ENCODE measurements around the gene STK39.
"Not testable (repeated sequence)": the region's sequence is repeated elsewhere in the genome, so short reads cannot be mapped to it uniquely, and the experiment has no call there.

The STK39 gene

GRCh38 chr2:168135121-168135520, 112.3 kb downstream of the STK39 start:
- no peak for DNase-seq (ENCODE audit: low spot score)

DNA sequence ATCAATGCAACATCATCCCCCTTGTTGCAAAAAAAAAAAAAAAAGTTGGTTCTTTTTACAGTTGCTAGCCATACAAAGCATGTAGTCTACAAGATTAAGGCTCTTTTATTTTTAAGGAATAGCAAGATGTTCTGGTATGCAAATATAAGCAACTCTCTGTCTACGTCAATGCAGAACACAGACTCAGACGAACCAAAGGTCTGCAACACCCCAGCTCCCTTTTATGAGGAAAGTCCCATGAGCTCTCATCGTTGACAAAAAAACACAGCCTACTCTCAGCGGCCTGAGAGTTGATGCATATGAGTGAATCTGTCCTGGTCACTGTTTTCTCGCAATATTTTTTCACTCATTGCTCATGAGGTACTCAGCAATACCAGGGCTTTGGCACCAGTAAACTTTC, 112.9 kb downstream of the STK39 start:
- DNase-seq (ENCODE audit: low spot score) = no peak

DNA sequence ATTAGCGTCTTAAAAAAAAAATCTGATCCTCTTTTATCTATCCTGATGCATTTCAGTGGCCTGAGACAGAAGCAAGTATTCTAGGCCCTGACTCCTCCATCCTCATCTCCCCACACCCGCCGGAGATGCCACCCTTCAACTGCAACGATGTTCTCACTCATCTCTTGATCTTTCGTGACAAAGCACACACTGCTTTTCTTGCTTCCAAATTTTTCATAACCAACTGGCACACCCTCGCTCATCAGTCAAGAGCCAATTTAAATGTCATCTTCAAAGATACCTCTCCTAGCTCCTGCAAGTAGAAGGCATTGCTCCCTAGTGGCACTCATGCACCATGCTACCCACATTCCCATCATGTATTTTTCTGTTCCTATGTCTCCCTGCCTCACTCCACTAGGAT, 115.0 kb downstream of the STK39 start:
- no peak for DNase-seq (ENCODE audit: low spot score)

DNA sequence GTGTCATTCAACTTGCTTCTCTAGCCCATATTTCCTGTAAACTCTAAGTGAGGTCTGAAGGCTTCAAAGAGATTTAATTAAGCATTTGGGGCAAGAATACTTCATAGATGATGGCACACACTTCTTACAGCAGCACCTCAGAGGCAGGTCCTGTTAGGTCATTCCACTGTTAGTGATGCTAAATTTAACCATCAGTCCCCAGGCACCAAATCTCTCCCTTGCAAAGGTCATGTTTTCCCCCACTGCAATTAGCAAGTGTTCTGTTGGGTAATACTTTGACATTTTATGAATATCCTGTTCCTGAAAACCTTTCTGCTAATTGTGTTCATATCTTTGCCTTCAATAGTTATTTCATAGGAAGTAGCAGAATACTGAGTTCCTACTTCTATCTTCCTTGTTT, 117.0 kb downstream of the STK39 start:
- no peak for DNase-seq (ENCODE audit: low spot score)

DNA sequence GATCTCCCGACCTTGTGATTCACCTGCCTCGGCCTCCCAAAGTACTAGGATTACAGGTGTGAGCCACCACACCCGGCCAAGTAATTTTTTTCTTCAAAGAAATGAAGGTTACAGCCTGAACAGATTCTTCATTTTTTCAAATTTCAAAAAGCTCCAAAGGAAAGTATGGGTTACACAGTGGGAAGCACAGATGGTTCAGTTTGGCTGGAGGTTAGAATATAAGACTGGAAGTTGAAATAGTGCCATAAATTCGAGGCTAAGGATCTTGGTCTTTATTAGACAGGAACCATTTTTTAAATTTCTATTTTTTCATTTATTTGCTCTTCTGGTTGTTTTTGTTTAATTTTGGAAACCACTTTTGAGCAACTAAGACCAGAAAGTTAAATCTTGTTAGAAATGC, 120.0 kb downstream of the STK39 start:
- DNase-seq (ENCODE audit: low spot score) = no peak

GRCh38 chr2:168122210-168122609, 125.2 kb downstream of the STK39 start:
- not testable (repeated sequence) for DNase-seq (ENCODE audit: low spot score)

DNA sequence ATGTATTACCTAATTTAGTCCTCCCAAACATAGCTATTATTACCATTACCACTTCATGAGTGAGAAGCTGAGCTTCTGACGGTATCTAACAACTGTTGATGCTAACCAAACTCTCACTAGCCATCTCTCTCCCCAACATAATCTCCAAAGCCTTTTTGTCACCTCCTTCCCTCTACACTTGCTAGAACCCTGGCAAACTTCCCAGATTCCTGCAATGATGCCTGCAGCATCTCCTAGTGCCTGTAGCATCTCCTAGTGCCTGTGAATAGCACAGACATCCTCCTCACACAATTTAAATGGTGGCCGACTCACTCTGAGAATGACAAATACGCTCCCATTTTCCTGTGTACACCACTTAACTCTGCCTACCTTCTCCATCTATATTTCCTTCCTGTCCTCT, 126.7 kb downstream of the STK39 start:
- no peak for DNase-seq (ENCODE audit: low spot score)

DNA sequence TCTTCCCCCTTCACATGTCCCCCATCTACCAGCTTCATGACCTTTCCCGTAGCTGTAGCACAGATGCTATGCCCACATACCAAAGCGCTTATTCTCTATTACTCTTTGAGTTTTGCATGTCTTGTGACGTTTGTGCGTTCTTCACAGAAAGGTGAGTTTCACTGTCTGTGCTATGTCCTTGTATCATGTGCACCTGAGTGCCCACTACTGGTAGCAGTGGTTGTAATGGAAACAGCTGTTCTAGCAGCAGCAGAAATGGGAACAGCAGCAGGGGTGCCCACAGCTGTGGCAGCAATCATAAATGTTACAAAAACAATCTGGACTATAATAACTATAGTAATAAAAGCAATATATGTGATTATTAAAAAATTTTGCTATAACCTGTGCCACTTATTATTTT, 127.1 kb downstream of the STK39 start:
- DNase-seq (ENCODE audit: low spot score) = no peak

DNA sequence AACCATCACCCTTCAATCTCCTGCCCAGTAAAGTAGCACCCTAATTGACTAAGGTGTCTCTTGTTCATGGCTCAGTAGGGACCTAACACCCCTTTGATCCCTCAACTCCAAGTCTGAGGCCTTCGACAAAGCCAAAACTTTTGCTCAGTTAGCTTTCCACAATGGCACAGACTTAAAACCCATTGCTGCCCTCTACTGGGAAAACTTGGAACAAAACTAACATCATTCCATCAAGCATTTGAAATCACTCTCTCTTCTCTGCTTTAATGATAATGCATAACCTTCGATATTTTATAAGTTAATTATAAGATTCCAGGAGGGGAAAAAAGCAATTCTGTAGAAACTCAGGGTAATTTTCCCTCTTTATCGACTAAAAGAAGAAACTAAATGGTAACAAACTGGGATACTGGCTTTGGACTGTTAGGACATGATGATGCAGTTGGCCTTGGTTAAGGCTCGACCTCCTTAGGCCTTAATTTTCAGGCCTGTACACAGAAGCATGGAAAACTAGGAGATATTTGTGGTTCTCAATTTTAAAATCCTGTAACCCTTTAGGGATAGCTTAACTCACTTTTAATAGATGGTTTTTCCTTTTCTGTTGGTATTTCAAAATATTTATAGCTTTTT, 127.8 kb downstream of the STK39 start:
- peak; percentile 27 for DNase-seq (ENCODE audit: low spot score)

- DNase-seq (ENCODE audit: low spot score) = peak; percentile 32
These were observed 128.5 kb downstream of the STK39 start for GRCh38 chr2:168118733-168119514.

DNA sequence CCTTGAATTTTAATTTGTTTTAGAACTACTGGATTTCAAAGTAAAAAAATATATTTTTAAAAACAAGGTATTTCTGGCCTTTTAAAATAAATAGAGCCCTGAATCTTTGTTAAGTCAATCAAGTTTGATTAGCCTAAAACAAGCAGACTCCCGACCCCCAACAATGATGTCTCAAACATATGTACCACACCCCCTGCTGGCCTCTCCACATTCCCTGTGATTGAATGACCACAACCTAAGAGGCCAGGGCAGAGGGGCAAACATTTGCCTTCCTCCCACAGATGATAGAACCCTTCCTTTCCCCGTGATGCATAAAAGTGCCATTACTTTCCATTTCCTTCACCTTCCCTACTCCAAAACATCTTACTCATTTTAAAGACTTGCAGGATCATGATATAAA, 130.9 kb downstream of the STK39 start:
- peak; percentile 42 for DNase-seq (ENCODE audit: low spot score)

- no peak for DNase-seq (ENCODE audit: low spot score)
These were observed 132.8 kb downstream of the STK39 start for GRCh38 chr2:168114619-168115018.

DNA sequence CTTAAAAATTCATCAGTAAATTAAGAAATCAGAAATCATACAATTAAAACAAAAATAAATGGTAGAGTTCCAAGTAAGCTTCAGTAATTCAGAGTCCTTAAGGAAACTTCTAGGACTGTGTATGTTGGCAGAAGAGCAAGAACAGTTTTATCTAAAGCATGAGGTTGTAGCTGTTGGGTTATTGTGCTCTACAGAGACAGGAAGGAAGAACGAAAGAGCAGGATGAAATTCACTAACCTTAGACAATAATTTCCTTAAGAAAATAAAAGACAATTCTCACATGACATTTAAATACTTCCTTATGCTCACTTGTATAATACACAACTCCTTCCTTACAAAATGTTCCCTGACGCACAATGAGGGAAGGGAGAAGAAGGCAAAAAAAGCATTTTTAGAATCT, 133.4 kb downstream of the STK39 start:
- DNase-seq (ENCODE audit: low spot score) = no peak

- DNase-seq (ENCODE audit: low spot score) = no peak
These were observed 140.1 kb downstream of the STK39 start for GRCh38 chr2:168107322-168107721.

DNA sequence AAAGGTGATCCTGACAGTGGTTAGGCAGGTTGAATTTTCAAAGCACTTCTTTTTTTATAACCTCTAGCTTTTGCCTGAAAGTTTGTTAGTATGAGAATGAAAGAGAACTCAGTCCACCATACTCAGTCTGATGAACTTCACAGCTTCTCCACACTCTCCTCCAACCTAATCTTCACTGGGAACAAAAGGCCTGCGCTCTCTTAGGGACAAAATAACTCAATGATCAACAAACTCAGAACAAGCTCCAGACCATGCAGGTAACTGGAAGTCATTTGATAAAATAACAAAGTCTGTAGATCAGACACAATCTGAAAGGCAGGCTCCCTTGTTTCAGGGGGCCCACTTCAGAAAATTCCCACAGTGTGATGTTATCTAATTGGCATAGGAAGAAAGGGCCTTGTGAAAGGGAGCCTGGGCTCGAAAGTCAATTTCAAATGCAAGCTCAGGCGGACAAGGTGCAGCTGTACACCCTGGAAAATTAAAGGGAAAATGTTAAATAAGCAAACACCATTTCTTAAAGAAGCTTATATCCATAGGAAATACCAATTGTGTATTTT, 142.2 kb downstream of the STK39 start:
- DNase-seq (ENCODE audit: low spot score) = no peak

DNA sequence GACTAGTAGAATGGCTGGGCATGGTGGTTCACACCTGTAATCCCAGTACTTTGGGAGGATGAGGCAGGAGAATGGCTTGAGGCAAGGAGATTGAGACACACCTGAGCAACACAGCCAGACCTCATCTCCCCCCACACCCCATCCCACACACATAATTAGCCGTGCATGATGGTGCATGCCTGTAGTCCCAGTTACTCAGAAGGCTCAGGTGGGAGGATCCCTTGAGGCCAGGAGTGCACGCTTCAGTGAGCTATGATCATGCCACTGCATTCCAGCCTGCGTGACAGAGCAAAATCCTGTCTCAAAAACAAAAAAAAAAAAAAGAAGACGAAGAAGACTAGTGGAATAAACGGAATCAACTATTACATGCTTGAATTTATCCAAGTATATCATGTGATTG, 150.0 kb downstream of the STK39 start:
- DNase-seq (ENCODE audit: low spot score) = no peak

DNA sequence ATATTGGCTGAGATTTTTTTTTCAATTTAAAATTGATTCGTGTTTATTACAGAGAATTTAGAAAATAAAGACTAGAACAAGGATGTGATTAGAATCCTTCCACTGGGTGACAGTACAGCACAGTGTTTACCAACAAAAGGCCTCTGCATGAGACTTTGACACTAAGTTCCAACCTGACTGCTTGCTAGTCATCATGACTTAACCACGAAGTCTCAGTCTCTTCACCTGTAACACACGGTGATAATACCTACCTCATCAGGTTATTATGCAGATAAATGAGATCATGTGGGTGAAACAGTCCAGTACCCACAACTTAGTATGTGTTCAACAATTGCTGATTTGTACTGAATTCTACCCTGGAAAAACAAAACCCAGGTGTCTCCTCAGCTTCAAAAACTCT, 151.2 kb downstream of the STK39 start:
- DNase-seq (ENCODE audit: low spot score) = no peak

DNA sequence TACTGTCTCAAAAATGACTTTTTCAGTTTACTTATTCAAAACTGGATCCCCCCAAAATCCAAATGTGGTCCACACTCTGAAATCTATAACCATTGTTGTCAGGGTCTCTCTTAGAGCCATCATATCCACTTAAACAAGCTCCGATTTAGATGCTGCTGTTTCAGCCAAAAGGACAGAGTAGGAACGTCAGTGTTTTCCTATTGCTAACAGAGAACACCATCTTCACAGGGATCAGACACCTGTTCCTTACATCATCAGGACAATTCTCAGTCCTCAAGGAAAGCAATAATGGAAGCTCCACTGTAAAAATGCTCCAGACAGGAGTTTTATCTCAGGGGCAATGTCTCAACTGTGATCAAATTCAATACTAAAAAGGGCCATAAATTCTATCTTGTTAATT, 155.4 kb downstream of the STK39 start:
- no peak for DNase-seq (ENCODE audit: low spot score)

DNA sequence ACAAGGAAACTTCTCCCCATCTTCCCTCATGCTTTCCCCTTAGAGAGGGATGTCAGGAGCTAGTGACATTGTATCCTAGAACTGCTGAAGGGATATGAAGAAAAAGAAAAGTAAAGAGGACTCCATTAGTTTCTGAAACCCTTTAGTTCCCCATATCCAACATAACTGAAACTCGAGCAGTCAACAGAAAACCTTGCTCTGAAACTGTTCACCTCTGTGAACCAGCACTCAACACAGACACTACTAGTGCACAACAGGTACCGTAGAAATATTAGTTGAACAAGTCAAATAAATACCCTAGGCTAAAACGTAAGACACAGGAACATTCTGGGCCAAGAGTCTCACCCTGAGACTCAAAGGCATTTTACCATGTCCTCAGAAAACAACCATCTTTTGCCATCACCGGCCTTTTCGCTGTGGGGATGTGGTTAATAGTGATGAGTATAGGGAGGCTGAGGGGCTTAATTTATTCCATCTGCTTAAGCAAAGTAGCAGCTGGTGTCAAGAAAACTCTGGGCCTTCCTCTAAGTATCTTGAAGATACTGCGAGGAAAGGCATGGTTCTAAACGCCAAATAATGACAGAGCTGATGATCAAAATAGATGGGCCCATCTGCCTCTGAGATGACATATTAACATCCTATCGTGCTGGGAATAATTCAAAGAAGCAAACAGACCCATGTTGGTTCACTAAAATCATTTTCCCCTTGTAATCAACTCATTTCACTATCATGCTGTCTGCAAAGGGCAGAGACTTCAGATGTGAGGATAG, 156.8 kb downstream of the STK39 start:
- no peak for DNase-seq (ENCODE audit: low spot score)

DNA sequence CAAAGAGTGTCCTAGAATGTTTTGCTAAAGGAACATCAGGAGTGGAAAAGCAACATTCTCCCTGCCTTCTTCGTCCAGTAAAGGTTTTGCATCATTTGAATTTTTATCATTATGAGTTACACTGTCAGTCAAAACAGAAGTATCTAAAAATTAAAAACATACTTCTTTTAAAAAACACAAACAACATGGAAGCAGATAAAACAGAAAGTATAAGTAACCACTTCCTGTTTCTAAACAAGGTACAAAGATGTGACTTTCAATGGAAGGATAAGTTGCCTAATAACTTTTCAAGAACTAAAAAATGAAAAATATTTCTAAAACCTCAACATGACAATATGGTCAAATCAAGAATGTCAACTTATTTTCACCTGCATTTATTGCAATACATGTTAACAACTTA, 158.2 kb downstream of the STK39 start:
- no peak for DNase-seq (ENCODE audit: low spot score)

- no peak for DNase-seq (ENCODE audit: low spot score)
These were observed 160.0 kb downstream of the STK39 start for GRCh38 chr2:168087401-168087800.

- no peak for DNase-seq (ENCODE audit: low spot score)
These were observed 160.5 kb downstream of the STK39 start for GRCh38 chr2:168086851-168087250.
